Stimulated activated CD4-positive, alpha-beta T cell treated with anti-CD3 and anti-CD28 coated beads, Interleukin-15, amount 100 ng/mL, for 24 hours (primary cell): Measurements from ENCODE around the gene NTNG1.

Experiments
- DNase-seq: peaks from one replicate; pipeline ENCODE4 v3.0.0-alpha.2; 2020

The NTNG1 gene

DNA sequence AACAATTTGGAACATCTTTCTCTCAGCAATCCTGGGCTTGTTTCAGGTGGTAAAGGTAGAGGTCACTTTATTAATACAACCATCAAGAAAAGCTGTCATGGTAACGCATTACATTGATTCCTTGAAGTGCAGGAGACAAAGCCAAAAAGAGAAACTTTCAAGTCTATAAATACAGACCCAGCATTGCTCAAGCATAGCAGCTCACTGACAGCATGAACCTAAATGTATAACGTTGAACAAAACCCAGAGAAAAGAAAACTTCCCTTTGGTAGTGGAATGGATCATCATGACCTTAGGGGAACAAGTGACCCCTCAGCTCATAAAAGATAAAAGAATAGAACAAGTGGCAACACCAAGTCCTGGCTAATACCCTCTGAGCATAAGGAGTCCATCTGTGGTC, 332.2 kb downstream of the NTNG1 start:
- no peak for DNase-seq

DNA sequence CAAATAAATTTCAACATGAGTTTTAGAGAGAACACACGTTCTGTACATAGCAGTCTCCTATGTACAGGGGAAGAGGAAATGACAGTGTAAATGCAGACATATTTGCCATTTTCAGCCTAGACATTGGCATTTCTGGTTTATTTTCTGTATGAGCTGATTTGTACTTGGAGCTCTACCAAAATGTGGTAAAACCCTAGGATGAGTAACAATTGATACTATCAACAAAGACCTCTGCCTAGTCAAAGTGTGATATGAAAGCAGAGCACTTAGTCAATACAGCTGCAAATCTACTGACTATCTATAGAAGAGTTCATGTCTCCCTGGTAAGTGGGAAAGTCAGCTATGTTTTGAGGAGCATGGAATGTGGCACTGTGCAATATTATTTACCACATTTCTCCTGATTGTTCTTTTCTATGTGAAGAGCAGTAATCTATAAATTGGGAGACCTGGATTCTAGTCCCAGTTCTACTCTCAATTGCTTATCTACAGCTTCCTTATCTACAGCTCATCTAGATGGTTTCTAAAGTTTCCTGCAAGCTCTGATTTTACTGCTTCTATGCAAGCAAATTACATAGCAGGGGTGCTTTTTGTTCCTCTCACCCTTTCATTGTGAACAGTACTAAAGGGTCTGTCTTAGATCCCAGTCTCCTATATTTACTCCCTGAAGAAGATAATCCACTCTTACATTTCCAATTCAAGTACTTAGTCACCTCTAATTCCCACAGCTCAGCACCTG, 334.2 kb downstream of the NTNG1 start:
- DNase-seq = no peak

DNA sequence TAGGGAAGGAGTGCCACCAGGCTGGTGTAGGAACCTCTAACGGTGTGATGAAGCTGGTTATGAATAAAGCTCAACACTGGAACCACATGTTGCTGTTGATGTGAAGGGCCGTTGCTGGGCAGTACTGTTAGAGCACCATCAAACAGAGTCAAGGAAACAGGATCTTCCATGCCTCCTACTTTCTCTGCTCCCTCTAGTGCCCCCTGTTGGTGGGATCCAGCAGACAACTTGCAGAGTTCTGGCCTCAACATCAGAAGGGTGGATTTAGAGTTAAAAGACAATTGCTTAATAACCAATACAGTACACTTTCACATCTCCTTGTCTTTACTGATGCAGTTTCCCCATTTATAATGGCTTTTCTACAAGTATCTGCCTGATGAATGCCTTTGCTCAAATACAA, 336.4 kb downstream of the NTNG1 start:
- DNase-seq = peak; percentile 15

DNA sequence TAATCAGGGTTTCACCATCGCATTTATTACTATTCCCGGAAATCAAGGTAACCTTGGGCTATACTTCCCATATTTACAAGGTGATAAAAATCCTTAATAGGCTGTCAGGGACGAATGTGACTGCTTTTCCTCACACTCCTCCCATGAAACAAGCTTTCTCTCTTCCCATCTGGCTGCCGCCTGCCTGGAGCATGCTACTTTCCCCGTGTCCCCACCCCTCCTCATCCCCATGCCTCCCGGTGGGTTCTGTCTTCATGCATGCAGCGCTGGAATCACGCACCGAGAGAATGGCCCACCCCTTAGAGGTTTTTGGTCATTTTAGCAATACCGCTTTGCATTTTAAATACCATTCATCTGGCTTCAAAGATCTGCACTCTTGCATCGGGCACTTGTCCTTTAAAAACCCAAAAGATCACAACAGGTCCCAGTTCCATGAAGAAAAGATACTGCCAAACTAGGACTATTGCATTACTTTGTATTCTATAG, 339.1 kb downstream of the NTNG1 start:
- DNase-seq = no peak

DNA sequence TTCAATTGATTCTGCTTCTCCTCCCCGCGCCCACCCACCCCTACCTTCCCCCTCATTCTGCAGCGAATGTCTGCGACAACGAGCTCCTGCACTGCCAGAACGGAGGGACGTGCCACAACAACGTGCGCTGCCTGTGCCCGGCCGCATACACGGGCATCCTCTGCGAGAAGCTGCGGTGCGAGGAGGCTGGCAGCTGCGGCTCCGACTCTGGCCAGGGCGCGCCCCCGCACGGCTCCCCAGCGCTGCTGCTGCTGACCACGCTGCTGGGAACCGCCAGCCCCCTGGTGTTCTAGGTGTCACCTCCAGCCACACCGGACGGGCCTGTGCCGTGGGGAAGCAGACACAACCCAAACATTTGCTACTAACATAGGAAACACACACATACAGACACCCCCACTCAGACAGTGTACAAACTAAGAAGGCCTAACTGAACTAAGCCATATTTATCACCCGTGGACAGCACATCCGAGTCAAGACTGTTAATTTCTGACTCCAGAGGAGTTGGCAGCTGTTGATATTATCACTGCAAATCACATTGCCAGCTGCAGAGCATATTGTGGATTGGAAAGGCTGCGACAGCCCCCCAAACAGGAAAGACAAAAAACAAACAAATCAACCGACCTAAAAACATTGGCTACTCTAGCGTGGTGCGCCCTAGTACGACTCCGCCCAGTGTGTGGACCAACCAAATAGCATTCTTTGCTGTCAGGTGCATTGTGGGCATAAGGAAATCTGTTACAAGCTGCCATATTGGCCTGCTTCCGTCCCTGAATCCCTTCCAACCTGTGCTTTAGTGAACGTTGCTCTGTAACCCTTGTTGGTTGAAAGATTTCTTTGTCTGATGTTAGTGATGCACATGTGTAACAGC, 339.9 kb downstream of the NTNG1 start:
- DNase-seq = peak; percentile 9

DNA sequence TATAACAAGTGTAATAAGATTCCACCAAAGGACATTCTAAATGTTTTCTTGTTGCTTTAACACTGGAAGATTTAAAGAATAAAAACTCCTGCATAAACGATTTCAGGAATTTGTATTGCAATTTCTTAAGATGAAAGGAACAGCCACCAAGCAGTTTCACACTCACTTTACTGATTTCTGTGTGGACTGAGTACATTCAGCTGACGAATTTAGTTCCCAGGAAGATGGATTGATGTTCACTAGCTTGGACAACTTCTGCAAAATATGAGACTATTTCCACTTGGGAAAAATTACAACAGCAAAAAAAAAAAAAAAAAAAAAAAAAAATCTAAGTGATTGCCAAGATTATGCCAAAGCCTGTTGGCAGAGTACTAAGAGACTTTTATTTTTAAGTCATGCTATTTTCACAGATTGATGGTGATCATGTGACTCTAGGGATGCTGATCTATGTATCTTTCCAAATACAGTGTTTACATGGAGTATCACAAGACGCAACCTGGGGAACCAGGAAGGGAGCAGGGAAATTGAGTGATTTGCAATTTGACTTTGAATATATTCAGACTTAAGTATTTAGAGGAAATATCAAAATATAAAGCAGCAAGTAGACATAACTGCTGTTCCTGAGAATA, 341.0 kb downstream of the NTNG1 start:
- no peak for DNase-seq

DNA sequence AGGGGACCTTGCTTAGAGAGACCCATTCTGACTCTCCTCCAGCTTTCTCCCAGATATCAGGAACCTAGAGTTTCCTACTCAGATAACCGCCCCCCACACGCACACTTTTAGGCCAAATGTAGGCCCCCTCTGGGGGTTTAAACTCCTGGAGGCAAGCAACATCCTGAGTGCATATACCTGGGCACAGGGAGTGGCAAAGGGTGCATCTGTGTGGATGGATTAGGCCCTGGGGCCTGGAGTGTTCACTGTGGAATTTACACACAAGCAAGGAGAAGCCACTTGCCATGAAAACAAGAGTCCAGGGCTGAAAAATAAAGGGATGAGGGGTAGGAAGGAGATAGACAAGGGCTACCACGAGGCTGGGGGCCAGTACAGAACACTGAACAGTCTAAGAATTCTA, 343.1 kb downstream of the NTNG1 start:
- no peak for DNase-seq

DNA sequence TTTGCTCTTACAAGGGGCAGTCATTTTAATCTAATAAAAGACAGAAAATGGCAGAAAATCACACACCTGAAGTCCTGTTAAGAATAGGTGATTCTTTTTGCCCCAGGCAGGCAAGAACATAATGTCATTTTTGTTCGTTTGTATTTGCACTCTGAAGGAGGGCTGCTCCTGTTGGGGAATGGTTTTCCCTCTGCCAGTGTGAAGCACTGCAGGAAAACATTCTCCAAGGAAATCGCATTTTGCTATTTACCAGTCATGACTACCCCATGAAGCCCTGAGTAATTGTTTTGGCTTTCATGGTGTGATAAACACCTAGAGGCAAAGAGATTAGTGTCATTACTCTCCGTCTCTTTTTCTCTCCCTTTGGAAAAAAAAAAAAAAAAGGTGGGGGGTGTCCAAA, 345.5 kb downstream of the NTNG1 start:
- no peak for DNase-seq

DNA sequence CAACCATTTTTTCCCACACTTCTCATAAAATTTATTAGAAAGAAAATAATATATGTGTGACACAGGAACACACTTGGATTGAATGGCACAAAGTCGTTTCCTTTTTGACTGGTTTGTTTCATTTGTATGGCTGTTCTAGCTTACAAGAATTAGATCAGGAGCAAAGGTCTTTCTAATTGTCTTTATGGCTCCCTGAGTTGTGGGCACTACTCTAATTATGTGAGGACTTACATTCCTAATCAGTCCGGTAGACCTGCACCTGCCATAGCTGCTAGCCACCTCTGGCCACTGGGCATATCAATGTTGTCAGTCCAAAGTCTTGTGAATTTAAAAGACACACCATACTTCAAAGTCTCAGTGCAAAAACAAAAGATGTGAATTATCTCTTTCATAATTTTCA, 346.7 kb downstream of the NTNG1 start:
- DNase-seq = no peak

DNA sequence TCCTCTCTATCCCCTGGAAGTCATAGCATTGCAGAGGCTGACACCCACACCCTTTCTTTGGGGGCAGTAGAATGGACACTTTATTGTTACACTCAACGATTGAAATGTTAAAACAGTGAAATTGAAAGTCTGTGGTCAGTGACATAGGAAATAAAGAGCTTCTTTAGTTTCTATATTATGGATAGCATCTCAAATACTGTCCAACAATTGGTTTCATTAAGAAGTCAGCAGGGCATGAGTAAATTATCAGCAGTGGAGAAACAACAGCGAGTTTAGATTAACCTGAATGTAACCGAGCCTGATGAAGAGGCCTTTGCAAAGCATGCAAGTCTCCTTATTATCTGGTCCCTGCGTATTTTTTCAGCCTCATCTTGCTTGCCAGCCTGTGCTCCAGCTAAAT, 350.7 kb downstream of the NTNG1 start:
- DNase-seq = no peak

DNA sequence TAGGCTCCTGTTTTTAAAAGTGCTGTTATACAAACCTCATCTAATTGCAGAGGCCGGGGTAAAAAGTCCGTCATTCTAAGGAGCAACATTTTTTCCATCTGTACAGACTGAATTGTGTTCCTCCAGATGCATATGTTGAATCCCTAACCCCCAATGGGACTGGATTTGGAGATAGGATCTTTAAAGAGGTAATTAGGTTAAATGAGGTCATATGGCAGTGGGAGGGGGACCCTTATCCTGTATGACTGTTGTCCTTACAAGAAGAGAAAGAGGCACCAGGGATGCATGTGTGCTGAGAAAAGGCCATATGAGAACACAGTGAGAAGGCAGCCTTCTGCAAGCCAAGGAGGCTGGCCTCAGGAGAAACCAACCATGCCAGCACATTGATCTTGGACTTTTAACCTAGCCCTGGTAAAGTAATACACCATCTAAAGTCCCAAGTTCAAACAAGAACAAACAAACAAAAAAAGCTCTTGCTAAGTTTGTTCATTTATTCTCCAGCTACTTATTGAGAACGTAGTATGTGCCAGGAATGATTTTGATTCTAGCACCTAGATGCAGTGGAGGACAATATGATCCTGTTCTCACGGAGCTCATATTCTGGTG, 352.4 kb downstream of the NTNG1 start:
- DNase-seq = no peak

DNA sequence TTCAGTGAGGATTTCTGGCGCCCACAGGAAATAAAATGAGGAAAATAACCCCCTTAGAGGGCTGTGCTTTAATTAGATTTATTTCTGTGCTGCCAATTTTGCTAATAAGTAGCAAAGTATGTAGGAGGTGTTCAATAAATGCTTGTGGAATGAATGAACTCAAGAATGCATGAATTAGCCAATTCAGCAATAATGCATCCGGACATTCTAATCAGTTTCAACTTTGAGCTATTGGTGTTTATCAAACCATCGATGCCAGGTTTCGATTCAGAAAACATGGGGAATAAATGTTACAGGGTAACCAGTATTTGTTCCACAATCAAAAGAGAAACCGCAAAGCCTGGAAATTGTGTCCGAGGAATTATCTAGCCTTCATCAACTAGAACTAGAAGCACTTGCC, 353.2 kb downstream of the NTNG1 start:
- no peak for DNase-seq

DNA sequence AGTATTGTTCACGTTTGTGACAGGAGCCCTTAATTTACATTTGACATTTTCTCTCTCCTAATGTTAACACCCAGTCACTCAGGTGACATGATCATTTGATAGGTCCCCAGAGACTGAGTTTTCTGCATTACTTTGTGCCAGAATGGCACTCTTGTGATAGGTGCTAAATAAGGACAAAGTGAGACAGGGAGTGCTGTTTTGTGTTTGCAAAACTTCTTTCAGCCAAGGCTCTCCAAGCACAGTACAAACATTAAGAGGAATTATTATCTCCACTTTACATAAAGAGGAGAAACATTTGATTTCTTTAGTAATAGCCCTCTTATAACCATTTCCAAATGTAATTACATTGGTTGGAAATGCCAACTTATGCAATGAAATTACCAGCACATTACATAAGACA, 355.2 kb downstream of the NTNG1 start:
- no peak for DNase-seq

DNA sequence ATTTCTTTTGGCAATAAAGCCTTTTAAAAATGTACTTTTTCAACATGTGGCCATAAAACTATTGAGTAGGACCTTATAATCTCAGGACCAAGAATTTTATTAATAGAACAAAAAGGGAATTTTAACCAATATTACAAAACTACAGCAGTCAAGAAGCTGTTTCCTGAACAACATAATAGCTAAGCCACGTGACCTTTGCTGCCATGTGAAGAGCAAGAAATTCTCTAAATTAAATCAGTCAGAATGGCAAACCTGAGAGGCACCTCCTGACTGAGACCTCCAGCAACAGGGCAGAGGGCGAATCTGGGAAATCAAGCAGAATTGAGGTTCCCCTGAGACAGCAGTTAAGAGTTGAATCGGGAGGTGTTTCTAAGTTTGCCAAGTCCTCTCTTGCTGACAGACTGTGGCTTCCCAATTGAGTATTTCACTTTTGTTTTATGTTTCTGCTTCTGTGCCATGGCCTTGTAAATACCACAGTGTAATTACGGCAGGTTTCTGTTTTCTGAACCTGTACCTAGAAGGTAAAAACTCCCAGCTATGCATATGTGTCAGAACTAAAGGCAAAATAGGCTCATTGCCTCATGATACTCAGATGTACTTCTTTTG, 358.4 kb downstream of the NTNG1 start:
- DNase-seq = no peak

DNA sequence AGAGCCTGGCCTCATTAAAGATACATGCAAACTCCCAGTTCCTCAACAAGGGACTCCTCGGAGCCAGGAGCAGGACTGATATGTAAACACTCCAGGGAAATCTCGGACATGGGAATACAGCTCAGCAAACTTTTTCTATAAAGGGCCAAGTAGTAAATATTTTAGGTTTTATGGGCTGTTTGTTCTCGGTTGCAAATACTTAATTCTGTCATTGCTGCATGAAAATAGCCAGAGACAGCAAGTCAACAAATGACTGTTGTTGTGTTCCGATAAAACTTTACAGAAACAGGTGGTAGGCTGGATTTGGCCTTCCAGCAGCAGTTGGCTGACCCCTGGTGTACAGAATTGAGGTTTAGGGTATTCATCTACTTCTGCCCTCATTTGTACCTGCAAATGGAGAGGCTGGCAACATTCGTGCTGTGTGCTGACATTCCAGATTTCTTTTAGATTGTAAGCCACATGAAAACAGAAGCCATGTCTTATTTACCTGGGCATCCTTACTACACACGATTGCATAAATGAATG, 360.3 kb downstream of the NTNG1 start:
- DNase-seq = no peak

DNA sequence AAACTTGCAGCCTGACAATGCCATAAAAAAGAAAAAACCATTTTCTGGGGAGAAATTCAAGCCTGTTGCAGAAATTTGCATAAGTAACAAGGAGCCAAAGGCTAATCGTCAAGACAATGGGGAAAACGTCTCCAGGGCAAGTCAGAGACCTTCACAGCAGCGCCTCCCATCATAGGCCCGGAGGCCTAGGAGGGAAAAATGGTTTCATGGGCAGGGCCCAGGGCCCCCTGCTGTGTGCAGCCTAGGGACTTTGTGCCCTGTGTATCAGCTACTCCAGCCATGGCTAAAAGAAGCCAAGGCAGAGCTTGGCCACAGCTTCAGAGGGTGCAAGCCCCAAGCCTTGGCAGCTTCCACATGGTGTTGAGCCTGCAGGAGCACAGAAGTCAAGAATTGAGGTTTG, 369.5 kb downstream of the NTNG1 start:
- no peak for DNase-seq

DNA sequence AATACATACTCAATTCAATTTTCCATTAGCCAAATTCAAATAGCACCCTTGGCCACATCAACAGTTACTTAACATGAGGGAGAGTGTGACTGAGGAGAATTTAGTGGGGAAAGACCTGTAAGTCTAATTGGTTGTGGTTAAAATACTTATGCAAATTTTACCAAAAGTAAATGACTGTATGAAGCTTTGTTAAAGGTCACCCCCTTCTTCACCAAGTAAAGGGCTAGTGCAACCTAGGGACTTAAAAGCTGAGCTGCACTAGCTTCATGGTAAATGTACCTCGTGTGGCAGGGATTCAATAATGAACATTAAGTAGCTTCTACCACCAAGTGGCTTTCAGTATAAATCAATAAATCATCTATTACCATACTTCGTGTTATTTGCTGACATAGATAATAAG, 372.0 kb downstream of the NTNG1 start:
- DNase-seq = no peak

DNA sequence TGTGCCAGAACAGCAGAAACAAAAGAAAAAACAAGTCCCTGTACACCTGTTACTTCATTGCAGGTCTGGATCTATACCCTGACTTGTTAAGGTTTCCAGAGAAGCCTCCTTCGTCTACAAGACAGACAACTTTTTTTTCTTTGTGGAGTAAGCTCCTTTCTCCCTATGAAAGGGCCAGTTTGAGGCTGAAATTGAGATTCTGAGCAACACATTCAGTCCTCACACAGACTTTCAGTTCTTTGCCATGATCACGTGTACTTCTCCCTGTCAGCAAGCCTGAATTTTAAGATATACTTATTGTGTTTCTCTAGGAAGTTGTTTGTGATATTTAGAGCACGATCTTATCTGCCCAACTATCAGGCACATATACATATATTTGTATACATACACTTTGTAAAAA, 374.0 kb downstream of the NTNG1 start:
- DNase-seq = no peak

DNA sequence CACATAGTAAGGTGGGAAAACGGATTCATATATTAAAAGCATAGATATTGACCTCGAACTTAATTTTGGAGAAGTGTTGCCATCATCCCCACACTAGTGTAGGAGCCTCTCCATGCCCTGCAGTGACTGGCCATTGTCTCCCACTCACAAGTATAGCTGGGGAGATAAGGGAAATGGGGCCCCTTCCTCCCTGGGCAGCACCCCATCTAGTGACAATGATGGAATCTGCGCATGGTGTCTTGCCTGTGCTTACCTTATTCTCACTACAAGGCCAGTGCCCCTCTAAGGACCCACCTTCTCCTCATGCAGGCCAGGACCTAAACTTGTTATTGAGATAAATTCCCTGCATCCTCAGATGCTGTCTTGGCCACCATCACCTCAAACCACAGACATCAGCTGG, 374.9 kb downstream of the NTNG1 start:
- no peak for DNase-seq

DNA sequence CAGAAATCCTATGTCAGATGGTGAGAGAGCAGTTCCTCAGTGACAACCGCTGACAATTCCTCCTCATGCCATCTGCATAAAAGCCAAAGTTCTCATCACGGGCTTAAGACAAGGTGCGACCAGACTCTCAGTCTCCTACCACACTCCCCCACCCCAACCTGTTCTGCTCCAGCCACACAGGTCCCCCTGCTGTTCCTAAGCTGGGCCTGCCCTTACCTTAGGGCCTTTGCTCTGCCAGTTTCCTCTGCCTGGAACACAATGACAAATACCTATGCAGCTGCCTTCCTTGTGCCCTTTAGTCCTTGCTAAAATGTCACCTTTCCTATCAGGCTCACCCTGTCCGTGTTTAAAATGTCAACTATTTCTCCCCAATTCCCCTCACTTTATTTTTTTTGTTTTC, 382.2 kb downstream of the NTNG1 start:
- no peak for DNase-seq

DNA sequence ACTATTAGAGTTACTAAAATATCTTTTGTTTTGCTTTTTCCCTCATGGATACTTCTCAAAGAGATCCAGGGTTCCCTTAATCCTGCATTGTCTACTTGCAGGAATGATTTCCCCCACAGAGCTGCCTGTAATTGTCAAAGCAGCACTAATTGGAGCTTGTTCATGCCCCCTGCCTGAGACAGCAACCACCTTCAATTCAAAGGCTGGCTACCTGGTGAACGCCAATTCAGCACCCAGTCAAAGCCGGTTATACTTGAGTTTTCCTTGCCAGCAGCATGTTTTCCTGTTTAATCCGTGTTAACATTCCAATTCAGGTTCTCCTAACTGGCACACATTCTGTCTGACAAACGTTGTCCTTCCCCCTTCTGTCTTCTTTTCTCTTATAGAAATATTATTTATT, 382.9 kb downstream of the NTNG1 start:
- DNase-seq = no peak

DNA sequence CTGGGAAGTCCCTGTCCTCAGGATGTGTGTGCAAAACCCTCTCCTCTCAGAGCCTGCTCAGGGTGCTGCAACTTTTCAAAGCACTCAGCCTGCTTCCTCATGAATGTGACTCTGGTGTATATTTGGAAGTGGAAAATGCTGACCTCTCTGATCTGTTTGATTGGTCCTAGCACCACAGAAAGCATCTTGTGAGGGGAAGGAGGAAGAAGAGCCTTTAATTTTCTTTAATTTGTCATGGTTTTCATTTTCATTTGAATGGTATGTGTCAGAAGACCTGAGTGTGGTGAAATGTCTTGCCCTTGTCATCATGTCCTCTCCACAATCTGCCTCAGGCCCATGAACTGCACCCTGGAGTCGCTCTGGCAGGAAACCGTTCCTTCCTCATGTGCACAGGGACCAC, 383.5 kb downstream of the NTNG1 start:
- no peak for DNase-seq

DNA sequence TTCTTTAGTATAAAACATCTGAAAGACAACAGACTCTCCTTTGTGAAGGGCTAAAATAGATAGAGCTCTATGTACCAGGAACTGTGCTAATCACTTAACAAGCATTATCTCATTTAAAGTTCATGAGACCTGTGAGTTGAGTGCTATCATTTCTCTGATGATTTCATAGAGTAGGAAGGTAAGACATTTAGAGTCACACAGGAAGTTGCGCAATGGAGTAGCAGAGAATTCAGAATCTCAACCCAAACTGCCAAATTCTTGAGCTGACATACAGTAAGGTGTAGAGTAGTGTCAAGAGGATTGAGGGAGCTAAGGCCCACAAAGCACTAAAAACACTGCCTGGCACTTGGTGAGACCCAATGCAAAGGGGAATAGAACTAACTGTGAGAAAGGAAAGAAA, 384.3 kb downstream of the NTNG1 start:
- no peak for DNase-seq
